NOMO-1 (cell line): ENCODE results near the gene WFIKKN1.

Experiments
- DNase-seq, 2 experiments: peaks; one replicate each; lab custom pipeline; 2025; ENCODE audit not compliant: unreplicated experiment in 2 of 2; lab: John Stamatoyannopoulos, UW

The WFIKKN1 gene

GRCh38 chr16:630815-631405, at the start of gene WFIKKN1:
Gene WFIKKN1, plus strand, starts transcription at chr16:630985. Its CDS starts 269 bp downstream, at chr16:631254.
- no peak for DNase-seq

- DNase-seq = no peak
These were observed 48.6 kb upstream of the WFIKKN1 start for GRCh38 chr16:582218-582613.

DNA sequence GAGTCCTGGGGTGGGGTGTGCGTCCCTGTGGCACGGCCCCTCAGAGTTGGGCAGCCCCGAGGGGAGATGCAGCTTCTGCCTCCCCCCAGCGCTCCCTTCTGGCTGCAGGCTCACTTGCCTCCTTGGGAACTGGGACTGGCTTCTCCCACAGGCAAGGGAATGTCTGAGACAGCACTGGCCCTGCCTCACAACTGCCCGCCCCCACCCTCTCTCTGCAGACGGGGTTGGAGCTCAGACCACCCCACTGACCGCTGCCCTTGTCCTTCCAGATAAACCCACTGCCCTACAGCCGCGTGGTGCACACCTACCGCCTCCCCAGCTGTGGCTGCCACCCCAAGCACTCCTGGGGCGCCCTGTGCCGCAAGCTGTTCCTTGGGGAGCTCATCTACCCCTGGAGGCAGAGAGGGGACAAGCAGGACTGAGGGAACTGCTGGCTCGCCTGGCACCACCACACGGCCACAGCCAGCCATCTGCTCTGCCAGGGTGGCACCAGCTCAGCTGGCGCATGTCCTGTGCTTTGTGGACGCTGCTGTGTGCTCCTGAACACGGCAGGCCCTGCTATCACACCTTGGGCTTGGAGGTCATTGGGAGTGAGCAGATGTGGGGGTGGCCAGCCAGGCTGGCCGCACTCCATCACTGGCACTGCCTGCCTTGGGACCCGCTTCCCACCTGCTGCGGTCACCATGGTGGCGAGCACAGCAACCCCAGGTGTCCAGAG, 48.0 kb upstream of the WFIKKN1 start:
- no peak for DNase-seq

DNA sequence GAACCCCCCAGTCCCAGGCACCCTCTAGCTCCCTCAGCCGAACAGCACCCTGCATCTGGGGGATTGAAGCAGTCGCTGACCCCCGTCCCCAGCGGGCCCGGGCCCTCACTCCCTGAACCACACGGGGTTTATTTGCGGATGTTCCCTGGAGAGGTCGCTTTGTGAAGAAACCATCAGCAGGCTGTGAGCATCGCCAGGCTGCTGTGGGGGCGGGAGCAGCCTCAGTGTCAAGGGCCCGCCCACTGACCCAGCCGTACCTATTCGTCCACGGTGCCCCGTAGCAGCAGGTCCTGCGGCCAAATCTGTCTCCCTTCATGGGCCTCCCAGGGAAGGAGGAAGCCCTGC, 47.3 kb upstream of the WFIKKN1 start:
- no peak for DNase-seq

GRCh38 chr16:583815-584591, 46.8 kb upstream of the WFIKKN1 start:
- DNase-seq = no peak

GRCh38 chr16:585351-585750, 45.4 kb upstream of the WFIKKN1 start:
- DNase-seq = no peak

DNA sequence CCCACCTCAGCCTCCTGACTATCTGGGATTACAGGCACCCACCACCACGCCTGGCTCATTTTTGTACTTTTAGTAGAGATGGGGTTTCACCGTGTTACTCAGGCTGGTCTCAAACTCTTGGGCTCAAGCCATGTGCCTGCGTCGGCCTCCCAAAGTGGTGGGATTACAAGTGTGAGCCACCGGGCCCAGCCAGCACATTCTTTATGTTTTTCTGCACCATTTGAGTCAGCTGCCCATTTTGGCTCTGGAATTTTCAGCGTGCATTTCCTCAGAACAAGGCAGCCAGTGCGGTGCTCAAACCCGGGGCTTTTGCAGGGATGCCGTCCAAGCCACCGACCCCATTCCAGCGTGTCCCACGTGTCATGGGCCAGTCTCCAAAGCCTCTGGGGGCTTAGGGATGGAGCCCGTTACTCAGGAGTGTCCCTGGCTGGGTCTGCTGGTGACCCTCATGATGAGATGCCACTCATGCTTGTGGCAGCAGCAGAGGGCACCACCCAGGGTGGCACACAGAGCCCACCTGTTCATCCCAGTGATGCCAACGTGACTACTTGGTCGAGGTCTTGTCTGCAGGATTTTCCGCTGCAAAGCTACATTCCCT, 44.6 kb upstream of the WFIKKN1 start:
- DNase-seq = no peak

GRCh38 chr16:586645-587590, 43.9 kb upstream of the WFIKKN1 start:
- DNase-seq = no peak

- peak in 1 of 2 experiments; percentile 45 for DNase-seq
These were observed 42.2 kb upstream of the WFIKKN1 start for GRCh38 chr16:588639-588888.

GRCh38 chr16:588889-589657, 41.7 kb upstream of the WFIKKN1 start:
- peak; percentile 88 to 92 for DNase-seq

DNA sequence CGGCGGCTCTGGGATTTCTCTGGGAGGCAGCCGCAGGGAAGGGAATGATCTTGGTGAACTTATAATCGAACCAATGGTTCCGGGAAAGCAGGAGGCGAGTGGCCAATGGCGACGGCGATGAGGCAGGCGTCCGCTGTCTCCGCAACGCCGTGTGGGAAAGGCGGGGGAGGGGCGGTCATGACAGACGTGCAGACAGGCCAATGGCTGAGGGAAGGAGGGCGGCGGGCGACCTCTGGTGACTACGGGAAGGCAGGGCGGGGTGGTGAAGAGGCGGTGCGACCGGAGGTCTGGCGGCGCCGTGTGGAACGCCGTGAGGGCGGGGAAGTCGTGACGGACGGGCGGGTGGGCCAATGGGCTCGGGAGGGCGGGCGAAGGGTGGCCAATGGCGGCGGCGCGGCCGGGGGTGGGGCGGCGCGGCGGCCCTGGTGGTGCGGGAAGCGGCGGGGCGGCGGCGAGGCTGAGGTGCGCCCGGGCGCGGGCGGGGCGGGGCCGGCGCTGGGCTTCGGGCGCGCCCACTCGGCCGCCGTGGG, 41.1 kb upstream of the WFIKKN1 start, which contains the start of gene RAB40C:
RAB40C (plus strand) TSS at position 409 of the 530 bp plus-strand sequence. CDS start 226 bp downstream, outside the sequence.
- DNase-seq = peak; percentile 93 to 96

- no peak for DNase-seq
These were observed 40.5 kb upstream of the WFIKKN1 start for GRCh38 chr16:590188-590814.

GRCh38 chr16:590815-591200, 40.0 kb upstream of the WFIKKN1 start:
- DNase-seq = no peak

GRCh38 chr16:591231-591630, 39.6 kb upstream of the WFIKKN1 start:
- no peak for DNase-seq

- DNase-seq = no peak
These were observed 38.8 kb upstream of the WFIKKN1 start for GRCh38 chr16:591892-592517.

DNA sequence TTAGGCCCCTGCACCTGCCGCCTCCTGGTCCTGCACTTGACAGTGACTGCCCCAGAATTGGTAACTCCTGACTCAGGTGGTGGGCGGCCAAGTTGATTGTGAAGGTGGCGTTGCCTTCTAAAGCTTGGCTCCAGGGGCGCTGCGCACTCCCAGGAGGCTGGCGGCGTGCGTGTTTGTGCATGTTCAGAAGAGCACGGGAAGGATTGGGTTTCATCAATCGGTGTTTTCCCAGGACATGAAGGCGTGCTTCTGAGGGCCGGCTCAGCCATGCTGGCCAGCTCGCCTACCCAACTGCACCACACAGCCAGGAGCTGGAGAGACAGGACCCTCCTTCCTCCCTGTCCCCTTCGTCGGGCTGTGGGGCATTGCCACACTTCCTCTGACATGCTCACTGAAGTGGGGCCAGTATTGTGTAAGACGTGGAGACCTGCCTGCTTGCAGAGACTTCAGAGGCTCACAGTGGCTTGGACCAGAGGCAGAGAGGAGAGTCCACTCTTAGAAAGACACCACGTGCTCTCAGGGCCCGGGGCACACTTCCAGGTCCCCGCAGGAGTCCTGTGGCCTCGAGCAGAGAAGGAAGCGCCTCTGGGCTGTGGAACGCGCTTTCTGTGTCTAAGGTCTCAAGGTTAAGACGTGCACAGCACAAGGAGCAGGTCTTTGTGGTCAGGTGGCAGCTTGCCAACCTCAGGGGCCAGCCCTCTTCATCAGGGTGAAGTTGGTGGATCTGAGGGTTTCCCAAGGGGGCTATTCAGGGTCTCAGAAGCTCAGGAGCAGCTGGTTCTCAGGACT, 38.1 kb upstream of the WFIKKN1 start:
- DNase-seq = peak; percentile 80 to 91

- no peak for DNase-seq
These were observed 37.4 kb upstream of the WFIKKN1 start for GRCh38 chr16:593406-593805.

- DNase-seq = no peak
These were observed 37.0 kb upstream of the WFIKKN1 start for GRCh38 chr16:593807-594206.
